ENCODE measurements around the gene COL5A2. TPM values are rescaled to one million over a fixed set of nuclear protein-coding genes. Genes with fewer than 3 reads are reported as not detected.

The COL5A2 gene
- total and polyA plus RNA-seq, 4 donors, result 3.2 to 83.5 (median 9.1) TPM

DNA sequence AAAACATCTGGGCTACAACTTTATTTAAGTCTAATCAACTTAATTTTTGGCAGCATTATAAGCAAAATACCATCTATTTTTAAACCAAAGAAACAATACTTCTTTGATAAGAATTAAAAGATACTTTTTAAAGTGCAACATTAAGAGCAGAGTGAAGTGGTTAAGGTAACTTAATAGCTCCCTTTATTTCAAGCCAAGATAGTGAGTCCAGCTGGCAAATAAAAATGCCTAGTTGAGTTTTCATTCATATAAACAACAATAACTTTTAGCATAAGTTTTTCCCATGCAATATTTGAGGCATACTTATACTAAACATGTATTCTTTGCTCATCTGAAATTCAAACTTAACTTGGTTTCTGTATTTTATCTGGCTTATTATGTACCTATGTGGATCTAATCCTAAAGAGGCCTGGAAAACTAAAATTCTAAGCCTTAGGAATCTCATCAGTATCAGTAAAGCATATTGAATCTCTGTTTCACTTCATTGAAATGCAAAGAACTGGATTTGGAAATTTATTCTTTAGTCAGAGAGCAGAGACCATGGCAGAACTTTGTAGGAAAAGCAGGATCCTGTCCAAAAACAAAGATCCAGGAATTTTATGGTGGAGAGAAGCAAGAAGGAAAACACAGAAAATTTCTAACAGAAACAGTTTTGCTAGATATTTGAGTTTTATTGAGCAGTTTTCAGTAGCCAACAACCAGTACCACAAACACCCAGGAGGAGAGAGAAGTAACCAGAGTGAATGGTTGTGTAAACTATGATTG lies 109.5 kb downstream of the COL5A2 start:
- no peaks in the 10 kb centered on the region for H3K4me1 ChIP-seq (ENCODE audit: control insufficient read depth in 4 of 4, insufficient read depth in 4 of 4, low read length in 3 of 4)
- H3K27ac ChIP-seq (ENCODE audit: low read depth in 1 of 2, low read length in 2 of 2), result no peak overlapping the region
- TF ChIP-seq FOXA2 (IDR thresholded peaks at IDR 0.05) (no peak), NR2F2 (IDR thresholded peaks at IDR 0.05) (no peak), TAF1 (conservative IDR thresholded peaks at IDR 0.05) (no peak), YY1 (IDR thresholded peaks at IDR 0.05) (no peak)
- no peak for DNase-seq (ENCODE audit: low spot score)
- H3K36me3 ChIP-seq (ENCODE audit: control insufficient read depth in 4 of 4, insufficient read depth in 3 of 4, low read depth in 1 of 4, low read length in 3 of 4), result peaks cover 0 to 6% (median 0%) of the 10 kb centered on the region in 4 donors
- no peaks in the 10 kb centered on the region for H3K27me3 ChIP-seq (ENCODE audit: control insufficient read depth in 4 of 4, insufficient read depth in 4 of 4, low read length in 3 of 4)
- no peaks in the 10 kb centered on the region for H3K9me3 ChIP-seq (ENCODE audit: control insufficient read depth in 4 of 4, low read length in 3 of 4)
- H3K9ac ChIP-seq (ENCODE audit: low read depth in 1 of 2, low read length in 2 of 2), result no peak overlapping the region
- H3K4me3 ChIP-seq (ENCODE audit: low read depth in 1 of 3, low read length in 3 of 3), result no peak overlapping the region

DNA sequence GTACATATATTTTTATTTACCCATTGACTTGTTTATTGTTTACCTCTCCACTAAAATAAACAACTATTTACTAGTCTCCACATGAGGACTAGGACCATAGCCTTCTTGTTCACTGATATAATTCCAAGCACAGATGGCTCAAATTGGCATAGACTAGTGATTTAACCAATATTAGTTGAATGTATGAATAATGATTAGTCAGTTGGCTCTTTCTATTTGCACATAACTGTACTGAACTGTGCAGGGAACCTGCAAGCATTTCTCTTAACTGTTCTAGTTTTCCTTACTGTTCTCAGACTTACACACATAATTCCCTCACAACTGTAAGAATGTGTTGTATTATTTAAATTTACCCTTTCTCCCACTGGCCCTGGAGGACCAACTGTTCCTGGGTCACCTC lies 113.5 kb downstream of the COL5A2 start:
- H3K27ac ChIP-seq (ENCODE audit: low read depth in 1 of 2, low read length in 2 of 2), result no peak overlapping the region
- TF ChIP-seq SP1 (IDR thresholded peaks at IDR 0.05) (no peak), YY1 (IDR thresholded peaks at IDR 0.05) (no peak), JUND (IDR thresholded peaks at IDR 0.05) (no peak), FOXA2 (IDR thresholded peaks at IDR 0.05) (no peak), NR2F2 (IDR thresholded peaks at IDR 0.05) (no peak), HNF4G (IDR thresholded peaks at IDR 0.05) (no peak)
- H3K4me1 ChIP-seq (ENCODE audit: control insufficient read depth in 4 of 4, insufficient read depth in 4 of 4, low read length in 3 of 4), result no peaks in the 10 kb centered on the region
- H3K9ac ChIP-seq (ENCODE audit: low read depth in 1 of 2, low read length in 2 of 2), result no peak overlapping the region
- DNase-seq (ENCODE audit: low spot score), result no peak
- peaks cover 0 to 13% (median 1%) of the 10 kb centered on the region in 4 donors for H3K36me3 ChIP-seq (ENCODE audit: control insufficient read depth in 4 of 4, insufficient read depth in 3 of 4, low read depth in 1 of 4, low read length in 3 of 4)
- H3K27me3 ChIP-seq (ENCODE audit: control insufficient read depth in 4 of 4, insufficient read depth in 4 of 4, low read length in 3 of 4), result no peaks in the 10 kb centered on the region
- no peak overlapping the region for H3K4me3 ChIP-seq (ENCODE audit: low read depth in 1 of 3, low read length in 3 of 3)
- no peaks in the 10 kb centered on the region for H3K9me3 ChIP-seq (ENCODE audit: control insufficient read depth in 4 of 4, low read length in 3 of 4)

DNA sequence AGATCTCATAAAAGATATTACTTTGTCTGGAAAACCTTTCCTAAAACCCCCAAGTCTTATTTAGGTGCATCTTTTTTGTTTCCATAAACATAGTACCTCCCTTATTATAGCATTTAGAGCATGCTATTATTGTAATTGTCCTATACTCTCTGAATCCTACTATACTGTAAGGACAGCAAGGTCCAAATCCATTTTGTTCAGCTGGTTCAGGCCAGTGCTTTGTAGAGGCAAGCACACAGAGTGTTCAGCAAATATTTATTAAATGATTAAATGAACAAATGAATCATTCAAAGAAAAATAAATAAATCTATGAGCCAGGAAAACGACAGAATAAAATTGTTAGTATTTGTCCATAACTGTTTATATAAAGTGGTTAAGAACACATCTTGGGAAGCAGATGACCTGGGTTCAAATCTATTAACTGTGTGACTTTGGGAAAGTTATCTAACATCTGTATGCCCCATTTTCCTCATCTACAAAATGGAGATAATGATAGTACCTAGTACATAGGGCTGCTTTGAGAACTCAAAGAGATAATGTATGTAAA lies 119.4 kb downstream of the COL5A2 start:
- DNase-seq (ENCODE audit: low spot score), result no peak
- H3K4me3 ChIP-seq (ENCODE audit: low read depth in 1 of 3, low read length in 3 of 3), result no peak overlapping the region
- no peak overlapping the region for H3K9ac ChIP-seq (ENCODE audit: low read depth in 1 of 2, low read length in 2 of 2)
- no peaks in the 10 kb centered on the region for H3K27me3 ChIP-seq (ENCODE audit: control insufficient read depth in 4 of 4, insufficient read depth in 4 of 4, low read length in 3 of 4)
- no peaks in the 10 kb centered on the region for H3K9me3 ChIP-seq (ENCODE audit: control insufficient read depth in 4 of 4, low read length in 3 of 4)
- WGBS, result 16% methylated on average over 1 of the region's 1 CpG
- no peak for TF ChIP-seq RXRA (IDR thresholded peaks at IDR 0.05)
- TF ChIP-seq, protein P1, sequence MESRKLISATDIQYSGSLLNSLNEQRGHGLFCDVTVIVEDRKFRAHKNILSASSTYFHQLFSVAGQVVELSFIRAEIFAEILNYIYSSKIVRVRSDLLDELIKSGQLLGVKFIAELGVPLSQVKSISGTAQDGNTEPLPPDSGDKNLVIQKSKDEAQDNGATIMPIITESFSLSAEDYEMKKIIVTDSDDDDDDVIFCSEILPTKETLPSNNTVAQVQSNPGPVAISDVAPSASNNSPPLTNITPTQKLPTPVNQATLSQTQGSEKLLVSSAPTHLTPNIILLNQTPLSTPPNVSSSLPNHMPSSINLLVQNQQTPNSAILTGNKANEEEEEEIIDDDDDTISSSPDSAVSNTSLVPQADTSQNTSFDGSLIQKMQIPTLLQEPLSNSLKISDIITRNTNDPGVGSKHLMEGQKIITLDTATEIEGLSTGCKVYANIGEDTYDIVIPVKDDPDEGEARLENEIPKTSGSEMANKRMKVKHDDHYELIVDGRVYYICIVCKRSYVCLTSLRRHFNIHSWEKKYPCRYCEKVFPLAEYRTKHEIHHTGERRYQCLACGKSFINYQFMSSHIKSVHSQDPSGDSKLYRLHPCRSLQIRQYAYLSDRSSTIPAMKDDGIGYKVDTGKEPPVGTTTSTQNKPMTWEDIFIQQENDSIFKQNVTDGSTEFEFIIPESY (IDR thresholded peaks at IDR 0.05), result no peak
- TF ChIP-seq YY1 (IDR thresholded peaks at IDR 0.05), result no peak
- no peak for TF ChIP-seq TAF1 (conservative IDR thresholded peaks at IDR 0.05)
- no peak for TF ChIP-seq FOXA1 (IDR thresholded peaks at IDR 0.05)
- TF ChIP-seq NR2F2 (IDR thresholded peaks at IDR 0.05), result no peak
- TF ChIP-seq SP1 (IDR thresholded peaks at IDR 0.05), result no peak
- H3K4me1 ChIP-seq (ENCODE audit: control insufficient read depth in 4 of 4, insufficient read depth in 4 of 4, low read length in 3 of 4), result no peaks in the 10 kb centered on the region
- no peak overlapping the region for H3K27ac ChIP-seq (ENCODE audit: low read depth in 1 of 2, low read length in 2 of 2)
- peaks cover 0 to 8% (median 1%) of the 10 kb centered on the region in 4 donors for H3K36me3 ChIP-seq (ENCODE audit: control insufficient read depth in 4 of 4, insufficient read depth in 3 of 4, low read depth in 1 of 4, low read length in 3 of 4)

DNA sequence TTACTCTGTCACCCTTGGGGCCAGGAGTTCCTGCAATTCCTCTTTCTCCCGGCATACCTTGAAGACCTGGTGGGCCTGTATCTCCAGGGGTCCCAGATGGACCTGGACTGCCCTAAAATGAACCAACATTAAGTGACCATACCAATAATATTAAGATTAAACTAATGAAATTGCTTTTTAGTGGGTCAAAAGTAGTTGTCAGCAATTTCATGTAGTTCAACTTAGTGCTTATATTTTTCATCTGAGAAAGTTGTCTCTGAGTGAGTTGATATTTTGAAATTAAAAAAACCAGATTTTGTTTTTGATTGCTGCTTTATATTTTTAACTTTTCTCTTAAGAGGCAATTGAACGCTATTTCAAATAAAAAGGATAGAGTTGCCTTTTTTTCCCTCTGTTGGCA lies 122.2 kb downstream of the COL5A2 start:
- Histone ChIP-seq H3K27me3 (ENCODE audit: control insufficient read depth in 4 of 4, insufficient read depth in 4 of 4, low read length in 3 of 4) (no peaks in the 10 kb centered on the region), H3K9me3 (ENCODE audit: control insufficient read depth in 4 of 4, low read length in 3 of 4) (no peaks in the 10 kb centered on the region), H3K9ac (ENCODE audit: low read depth in 1 of 2, low read length in 2 of 2) (no peak overlapping the region), H3K27ac (ENCODE audit: low read depth in 1 of 2, low read length in 2 of 2) (no peak overlapping the region), H3K4me1 (ENCODE audit: control insufficient read depth in 4 of 4, insufficient read depth in 4 of 4, low read length in 3 of 4) (no peaks in the 10 kb centered on the region), H3K36me3 (ENCODE audit: control insufficient read depth in 4 of 4, insufficient read depth in 3 of 4, low read depth in 1 of 4, low read length in 3 of 4) (no peaks in the 10 kb centered on the region), H3K4me3 (ENCODE audit: low read depth in 1 of 3, low read length in 3 of 3) (no peak overlapping the region)
- DNase-seq (ENCODE audit: low spot score), result no peak
- WGBS, result over 99% methylated on average over 2 of the region's 2 CpGs
- TF ChIP-seq FOXA1 (IDR thresholded peaks at IDR 0.05) (no peak), FOXA2 (IDR thresholded peaks at IDR 0.05) (no peak), TAF1 (conservative IDR thresholded peaks at IDR 0.05) (no peak), GABPA (IDR thresholded peaks at IDR 0.05 in 1 of 2, conservative IDR thresholded peaks at IDR 0.05 in 1 of 2) (no peak), JUND (IDR thresholded peaks at IDR 0.05) (no peak), HNF4G (IDR thresholded peaks at IDR 0.05) (no peak), NR2F2 (IDR thresholded peaks at IDR 0.05) (no peak), YY1 (IDR thresholded peaks at IDR 0.05) (no peak), EGR1 (IDR thresholded peaks at IDR 0.05; ENCODE audit: low read depth in 2 of 2) (no peak), HNF4A (conservative IDR thresholded peaks at IDR 0.05) (no peak), RXRA (IDR thresholded peaks at IDR 0.05) (no peak), RAD21 (IDR thresholded peaks at IDR 0.05) (no peak)
- TF ChIP-seq, protein P2, sequence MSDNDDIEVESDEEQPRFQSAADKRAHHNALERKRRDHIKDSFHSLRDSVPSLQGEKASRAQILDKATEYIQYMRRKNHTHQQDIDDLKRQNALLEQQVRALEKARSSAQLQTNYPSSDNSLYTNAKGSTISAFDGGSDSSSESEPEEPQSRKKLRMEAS (IDR thresholded peaks at IDR 0.05), result no peak
- TF ChIP-seq, protein P3, sequence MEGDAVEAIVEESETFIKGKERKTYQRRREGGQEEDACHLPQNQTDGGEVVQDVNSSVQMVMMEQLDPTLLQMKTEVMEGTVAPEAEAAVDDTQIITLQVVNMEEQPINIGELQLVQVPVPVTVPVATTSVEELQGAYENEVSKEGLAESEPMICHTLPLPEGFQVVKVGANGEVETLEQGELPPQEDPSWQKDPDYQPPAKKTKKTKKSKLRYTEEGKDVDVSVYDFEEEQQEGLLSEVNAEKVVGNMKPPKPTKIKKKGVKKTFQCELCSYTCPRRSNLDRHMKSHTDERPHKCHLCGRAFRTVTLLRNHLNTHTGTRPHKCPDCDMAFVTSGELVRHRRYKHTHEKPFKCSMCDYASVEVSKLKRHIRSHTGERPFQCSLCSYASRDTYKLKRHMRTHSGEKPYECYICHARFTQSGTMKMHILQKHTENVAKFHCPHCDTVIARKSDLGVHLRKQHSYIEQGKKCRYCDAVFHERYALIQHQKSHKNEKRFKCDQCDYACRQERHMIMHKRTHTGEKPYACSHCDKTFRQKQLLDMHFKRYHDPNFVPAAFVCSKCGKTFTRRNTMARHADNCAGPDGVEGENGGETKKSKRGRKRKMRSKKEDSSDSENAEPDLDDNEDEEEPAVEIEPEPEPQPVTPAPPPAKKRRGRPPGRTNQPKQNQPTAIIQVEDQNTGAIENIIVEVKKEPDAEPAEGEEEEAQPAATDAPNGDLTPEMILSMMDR (IDR thresholded peaks at IDR 0.05; ENCODE audit: low read depth, low read length, missing input control), result no peak
- TF ChIP-seq, protein P4, sequence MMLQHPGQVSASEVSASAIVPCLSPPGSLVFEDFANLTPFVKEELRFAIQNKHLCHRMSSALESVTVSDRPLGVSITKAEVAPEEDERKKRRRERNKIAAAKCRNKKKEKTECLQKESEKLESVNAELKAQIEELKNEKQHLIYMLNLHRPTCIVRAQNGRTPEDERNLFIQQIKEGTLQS (IDR thresholded peaks at IDR 0.05), result no peak
